G401 (cell line): ENCODE results near the gene TRIM38. TPM values are rescaled to one million over a fixed set of nuclear protein-coding genes. Genes with fewer than 3 reads are reported as not detected.
"Not testable (repeated sequence)": the region's sequence is repeated elsewhere in the genome, so short reads cannot be mapped to it uniquely, and the experiment has no call there.

Source experiments
- DNase-seq: peaks from one replicate; pipeline ENCODE4 v3.0.0-alpha.2; 2015; ENCODE audit warnings: low spot score
- in situ Hi-C: cut with HindIII; loops from 2 replicates; pipeline ENCODE4 v1.10.0; 2016; ENCODE audit warnings: low sequenced_read_pairs, mixed read lengths
- total RNA-seq: library from RNA; depleted of rRNA; stranded (reverse); fragments of >200 nt; shearing (Covaris generic); gene quantifications from 2 replicates; pipeline ENCODE4 v1.2.3, GENCODE V29; 2014

The TRIM38 gene
- total RNA-seq, 1 experiment from 2014 or later, result 0.03 TPM

GRCh38 chr6:25935953-25936352 is 26.6 kb upstream of the TRIM38 start:
- in situ Hi-C loops, result no loop called here
- no peak for DNase-seq

GRCh38 chr6:25939593-25939992 is 23.0 kb upstream of the TRIM38 start:
- DNase-seq, result no peak
- in situ Hi-C loops, result no loop called here

GRCh38 chr6:25942561-25943147 is 19.9 kb upstream of the TRIM38 start:
- peak; percentile 25 for DNase-seq
- in situ Hi-C loops, result no loop called here

- no peak for DNase-seq
- in situ Hi-C loops, result no loop called here
Observed at GRCh38 chr6:25943887-25944286, 18.7 kb upstream of the TRIM38 start.

- in situ Hi-C loops, result no loop called here
- DNase-seq, result no peak
Observed at GRCh38 chr6:25944688-25945574, 17.7 kb upstream of the TRIM38 start.

- in situ Hi-C loops, DNase-seq: not testable (repeated sequence)
Observed at GRCh38 chr6:25945738-25946137, 16.9 kb upstream of the TRIM38 start.

- in situ Hi-C loops, result no loop called here
- DNase-seq, result no peak
Observed at GRCh38 chr6:25946631-25947030, 16.0 kb upstream of the TRIM38 start.

- DNase-seq, in situ Hi-C loops: not testable (repeated sequence)
Observed at GRCh38 chr6:25947492-25947891, 15.1 kb upstream of the TRIM38 start.

- in situ Hi-C loops, result no loop called here
- no peak for DNase-seq
Observed at GRCh38 chr6:25949695-25950094, 12.9 kb upstream of the TRIM38 start.

GRCh38 chr6:25950297-25950696 is 12.3 kb upstream of the TRIM38 start:
- in situ Hi-C loops, result no loop called here
- no peak for DNase-seq

- DNase-seq, result no peak
- in situ Hi-C loops, result no loop called here
Observed at GRCh38 chr6:25951296-25952032, 11.1 kb upstream of the TRIM38 start.

GRCh38 chr6:25952535-25952934 is 10.1 kb upstream of the TRIM38 start:
- DNase-seq, result no peak
- in situ Hi-C loops, result no loop called here

- in situ Hi-C loops, result no loop called here
- no peak for DNase-seq
Observed at GRCh38 chr6:25953733-25954132, 8.9 kb upstream of the TRIM38 start.

- DNase-seq, result no peak
- in situ Hi-C loops, result no loop called here
Observed at GRCh38 chr6:25954756-25955155, 7.8 kb upstream of the TRIM38 start.

- no peak for DNase-seq
- in situ Hi-C loops, result no loop called here
Observed at GRCh38 chr6:25956226-25956625, 6.4 kb upstream of the TRIM38 start.

GRCh38 chr6:25958700-25959162 is 3.9 kb upstream of the TRIM38 start:
- DNase-seq, result no peak
- in situ Hi-C loops, result no loop called here

GRCh38 chr6:25959890-25960536 is 2.6 kb upstream of the TRIM38 start:
- in situ Hi-C loops, result no loop called here
- DNase-seq, result no peak

GRCh38 chr6:25960734-25961133 is 1.9 kb upstream of the TRIM38 start:
- in situ Hi-C loops, result no loop called here

GRCh38 chr6:25961619-25962148 is 918 bp upstream of the TRIM38 start:
- no peak for DNase-seq

More at GRCh38 chr6:25960734-25961133, 1.9 kb upstream of the TRIM38 start:
- no peak for DNase-seq

More at GRCh38 chr6:25961619-25962148, 918 bp upstream of the TRIM38 start:
- in situ Hi-C loops, result no loop called here
